ENCODE results near the gene ZBTB17. TPM values are rescaled to one million over a fixed set of nuclear protein-coding genes. Genes with fewer than 3 reads are reported as not detected.
A peak's percentile ranks its signal among the peaks of the same experiment; 100 is the strongest.

Gene ZBTB17
- total and polyA plus RNA-seq, 7 donors = 17.4 to 38.7 (median 24.3) TPM

DNA sequence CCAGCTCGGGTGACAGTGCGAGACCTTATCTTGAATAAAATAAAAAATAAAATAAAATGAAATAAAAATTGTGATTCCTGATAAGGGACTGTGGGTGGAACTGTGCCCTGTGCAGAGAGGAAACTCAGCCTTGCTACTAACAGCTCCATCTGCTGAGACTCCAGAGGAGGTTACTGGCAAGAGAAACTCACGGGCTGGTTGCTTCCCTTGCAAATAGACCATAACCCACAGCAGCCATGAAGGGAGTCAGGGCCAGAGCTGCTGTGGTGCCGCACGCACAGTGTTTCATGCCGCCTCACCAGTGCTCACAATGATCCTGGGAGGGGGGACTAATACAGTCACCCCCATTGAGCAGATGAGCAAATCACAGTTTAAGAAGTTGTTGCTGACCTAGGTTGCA, 13.7 kb downstream of the ZBTB17 start:
- Histone ChIP-seq H3K36me3 (no peaks in the 10 kb centered on the region), H3K9me3 (no peaks in the 10 kb centered on the region), H3K4me3 (no peak overlapping the region), H3K27me3 (no peaks in the 10 kb centered on the region), H3K4me1 (peaks cover 0 to 67% (median 61%) of the 10 kb centered on the region in 4 donors), H3K27ac (peak overlapping the region in 1 of 4 donors; percentile 57)
- intact Hi-C loops (cut with DNase I) = no loop called here
- 85 to 94% methylated on average over 6 of the region's 6 CpGs for WGBS, 2 donors
- TF ChIP-seq POLR2A (IDR thresholded peaks at IDR 0.05) (no peak), POLR2AphosphoS5 (IDR thresholded peaks at IDR 0.05) (no peak), EP300 (IDR thresholded peaks at IDR 0.05) (no peak)
- TF ChIP-seq, protein P1, sequence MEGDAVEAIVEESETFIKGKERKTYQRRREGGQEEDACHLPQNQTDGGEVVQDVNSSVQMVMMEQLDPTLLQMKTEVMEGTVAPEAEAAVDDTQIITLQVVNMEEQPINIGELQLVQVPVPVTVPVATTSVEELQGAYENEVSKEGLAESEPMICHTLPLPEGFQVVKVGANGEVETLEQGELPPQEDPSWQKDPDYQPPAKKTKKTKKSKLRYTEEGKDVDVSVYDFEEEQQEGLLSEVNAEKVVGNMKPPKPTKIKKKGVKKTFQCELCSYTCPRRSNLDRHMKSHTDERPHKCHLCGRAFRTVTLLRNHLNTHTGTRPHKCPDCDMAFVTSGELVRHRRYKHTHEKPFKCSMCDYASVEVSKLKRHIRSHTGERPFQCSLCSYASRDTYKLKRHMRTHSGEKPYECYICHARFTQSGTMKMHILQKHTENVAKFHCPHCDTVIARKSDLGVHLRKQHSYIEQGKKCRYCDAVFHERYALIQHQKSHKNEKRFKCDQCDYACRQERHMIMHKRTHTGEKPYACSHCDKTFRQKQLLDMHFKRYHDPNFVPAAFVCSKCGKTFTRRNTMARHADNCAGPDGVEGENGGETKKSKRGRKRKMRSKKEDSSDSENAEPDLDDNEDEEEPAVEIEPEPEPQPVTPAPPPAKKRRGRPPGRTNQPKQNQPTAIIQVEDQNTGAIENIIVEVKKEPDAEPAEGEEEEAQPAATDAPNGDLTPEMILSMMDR (IDR thresholded peaks at IDR 0.05) = no peak
- no peak for DNase-seq

DNA sequence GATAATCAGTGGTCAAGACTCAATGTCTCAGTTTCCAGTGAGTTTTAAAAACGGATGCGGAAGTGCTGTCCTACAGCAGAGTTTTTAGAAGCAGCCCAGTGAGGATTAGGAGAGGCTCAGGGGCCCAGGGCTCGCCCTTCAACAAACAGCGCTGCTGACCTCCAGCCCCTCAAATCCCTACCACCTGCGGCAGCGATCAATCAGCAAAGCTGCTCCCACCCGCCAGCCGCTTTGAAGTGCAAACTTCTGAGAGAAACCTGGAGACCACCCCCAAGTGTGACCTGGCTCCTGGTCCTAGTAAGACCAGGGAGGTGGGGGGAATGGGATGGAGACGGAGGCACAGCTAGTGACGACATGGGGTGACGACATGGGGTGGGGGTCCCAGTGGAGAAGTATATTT, 14.4 kb downstream of the ZBTB17 start:
- Histone ChIP-seq H3K4me3 (no peak overlapping the region), H3K27me3 (no peaks in the 10 kb centered on the region), H3K36me3 (no peaks in the 10 kb centered on the region), H3K9me3 (no peaks in the 10 kb centered on the region), H3K27ac (no peak overlapping the region), H3K4me1 (peaks cover 0 to 65% (median 61%) of the 10 kb centered on the region in 4 donors)
- no peak for DNase-seq
- TF ChIP-seq POLR2A (IDR thresholded peaks at IDR 0.05) (no peak), EP300 (IDR thresholded peaks at IDR 0.05) (no peak), POLR2AphosphoS5 (IDR thresholded peaks at IDR 0.05) (no peak)
- TF ChIP-seq, protein P1 (IDR thresholded peaks at IDR 0.05) = no peak
- intact Hi-C loops (cut with DNase I) = no loop called here
- WGBS, 2 donors = 94% methylated on average over 11 of the region's 11 CpGs

DNA sequence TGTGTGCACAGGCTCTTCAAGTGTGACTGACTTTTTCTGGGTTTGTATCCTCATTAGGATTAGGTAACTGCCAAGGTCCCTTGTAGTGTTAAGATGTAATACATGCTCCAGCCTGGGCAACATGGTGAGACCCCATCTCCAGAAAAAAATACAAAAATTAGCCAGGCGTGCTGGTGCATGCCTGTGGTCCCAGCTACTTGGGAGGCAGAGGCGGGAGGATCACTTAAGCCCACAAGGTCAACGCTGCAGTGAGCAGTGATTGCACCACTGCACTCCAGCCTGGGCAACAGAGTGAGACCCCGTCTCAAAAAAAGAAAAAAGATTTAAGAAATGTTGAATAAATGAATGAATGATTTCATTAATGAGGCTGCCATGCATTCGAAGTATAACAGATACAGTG, 15.1 kb downstream of the ZBTB17 start:
- WGBS, 2 donors = 95 to 96% methylated on average over 5 of the region's 5 CpGs
- no peaks in the 10 kb centered on the region for H3K27me3 ChIP-seq
- intact Hi-C loops (cut with DNase I) = no loop called here
- peaks cover 0 to 65% (median 61%) of the 10 kb centered on the region in 4 donors for H3K4me1 ChIP-seq
- H3K4me3 ChIP-seq = no peak overlapping the region
- H3K27ac ChIP-seq = no peak overlapping the region
- no peak for DNase-seq
- TF ChIP-seq, protein P1 (IDR thresholded peaks at IDR 0.05) = no peak
- no peak for TF ChIP-seq POLR2A (IDR thresholded peaks at IDR 0.05)
- no peak for TF ChIP-seq POLR2AphosphoS5 (IDR thresholded peaks at IDR 0.05)
- no peak for TF ChIP-seq EP300 (IDR thresholded peaks at IDR 0.05)
- H3K9me3 ChIP-seq = no peaks in the 10 kb centered on the region
- no peaks in the 10 kb centered on the region for H3K36me3 ChIP-seq

DNA sequence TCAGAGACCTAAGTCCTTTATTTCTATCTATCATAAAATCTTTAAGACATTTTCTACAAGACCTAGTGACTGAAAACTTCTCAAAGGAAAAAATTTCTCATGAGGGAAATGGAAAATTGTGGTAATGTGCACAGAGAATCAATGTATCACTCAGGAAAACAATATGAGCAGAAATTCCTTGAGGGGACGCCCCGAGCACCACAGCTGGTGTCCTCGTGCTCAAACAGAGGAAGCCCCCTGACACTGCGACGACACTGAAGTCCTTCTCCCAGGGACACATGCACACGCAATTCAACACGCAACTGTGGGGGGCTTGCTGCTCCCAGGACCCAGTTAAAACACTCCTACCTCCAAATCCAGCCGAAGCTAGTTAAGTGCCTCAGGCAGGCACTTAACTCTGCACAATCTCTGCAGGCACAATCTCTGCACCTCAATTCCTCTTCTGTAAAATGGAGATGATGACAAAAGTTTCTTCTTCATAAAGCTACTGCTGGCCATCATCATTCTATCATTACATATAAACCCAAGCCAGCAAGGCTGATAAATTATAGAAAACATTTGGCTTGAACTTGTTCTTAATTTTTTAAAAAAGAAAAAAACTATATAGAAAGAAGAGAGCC, 16.0 kb downstream of the ZBTB17 start:
- Histone ChIP-seq H3K27ac (no peak overlapping the region), H3K9me3 (no peaks in the 10 kb centered on the region), H3K4me3 (no peak overlapping the region), H3K36me3 (no peaks in the 10 kb centered on the region), H3K4me1 (peaks cover 0 to 61% (median 57%) of the 10 kb centered on the region in 4 donors), H3K27me3 (no peaks in the 10 kb centered on the region)
- WGBS, 2 donors = 79 to 90% methylated on average over 8 of the region's 8 CpGs
- no peak for DNase-seq
- intact Hi-C loops (cut with DNase I) = no loop called here
- TF ChIP-seq POLR2A (IDR thresholded peaks at IDR 0.05) (no peak), POLR2AphosphoS5 (IDR thresholded peaks at IDR 0.05) (no peak), EP300 (IDR thresholded peaks at IDR 0.05) (no peak)
- TF ChIP-seq, protein P1 (IDR thresholded peaks at IDR 0.05) = no peak

DNA sequence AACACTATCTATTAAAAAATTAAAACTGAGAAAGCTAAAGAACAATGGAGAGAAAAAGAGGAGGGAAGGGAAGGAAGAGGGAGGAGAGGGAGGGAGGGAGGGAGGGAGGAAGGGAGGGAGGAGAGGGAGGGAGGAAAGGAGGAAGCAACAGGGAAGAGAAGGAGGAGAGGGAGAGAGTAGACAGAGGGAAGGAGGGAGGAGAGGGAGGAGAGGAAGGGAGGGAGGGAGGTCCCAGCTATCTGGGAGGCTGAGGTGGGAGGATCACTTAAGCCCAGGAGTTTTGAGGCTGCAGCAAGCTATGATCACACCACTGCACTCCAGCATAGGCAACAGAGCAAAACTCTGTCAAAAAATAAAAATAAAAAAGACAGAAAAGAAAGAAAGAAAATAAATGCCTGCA, 16.5 kb downstream of the ZBTB17 start:
- intact Hi-C loops (cut with DNase I) = no loop called here
- Histone ChIP-seq H3K4me3 (no peak overlapping the region), H3K27me3 (no peaks in the 10 kb centered on the region), H3K9me3 (no peaks in the 10 kb centered on the region), H3K27ac (peak overlapping the region in 1 of 4 donors; percentile 50), H3K4me1 (peaks cover 0 to 56% (median 52%) of the 10 kb centered on the region in 4 donors), H3K36me3 (no peaks in the 10 kb centered on the region)
- TF ChIP-seq EP300 (IDR thresholded peaks at IDR 0.05) = no peak
- TF ChIP-seq POLR2A (IDR thresholded peaks at IDR 0.05) = no peak
- no peak for TF ChIP-seq POLR2AphosphoS5 (IDR thresholded peaks at IDR 0.05)
- TF ChIP-seq, protein P1 (IDR thresholded peaks at IDR 0.05) = no peak
- DNase-seq = no peak

Data from sigmoid colon (tissue), 7 donors.